Measurements from ENCODE around the gene DNAAF5. TPM values are rescaled to one million over a fixed set of nuclear protein-coding genes. Genes with fewer than 3 reads are reported as not detected.
"Not testable (repeated sequence)": the region's sequence is repeated elsewhere in the genome, so short reads cannot be mapped to it uniquely, and the experiment has no call there.

Gene DNAAF5
- total RNA-seq, 1 donor from 2014 or later, result 15.8 TPM

- intact Hi-C loops (cut with DNase I), result no loop called here
- TF ChIP-seq, protein P1, sequence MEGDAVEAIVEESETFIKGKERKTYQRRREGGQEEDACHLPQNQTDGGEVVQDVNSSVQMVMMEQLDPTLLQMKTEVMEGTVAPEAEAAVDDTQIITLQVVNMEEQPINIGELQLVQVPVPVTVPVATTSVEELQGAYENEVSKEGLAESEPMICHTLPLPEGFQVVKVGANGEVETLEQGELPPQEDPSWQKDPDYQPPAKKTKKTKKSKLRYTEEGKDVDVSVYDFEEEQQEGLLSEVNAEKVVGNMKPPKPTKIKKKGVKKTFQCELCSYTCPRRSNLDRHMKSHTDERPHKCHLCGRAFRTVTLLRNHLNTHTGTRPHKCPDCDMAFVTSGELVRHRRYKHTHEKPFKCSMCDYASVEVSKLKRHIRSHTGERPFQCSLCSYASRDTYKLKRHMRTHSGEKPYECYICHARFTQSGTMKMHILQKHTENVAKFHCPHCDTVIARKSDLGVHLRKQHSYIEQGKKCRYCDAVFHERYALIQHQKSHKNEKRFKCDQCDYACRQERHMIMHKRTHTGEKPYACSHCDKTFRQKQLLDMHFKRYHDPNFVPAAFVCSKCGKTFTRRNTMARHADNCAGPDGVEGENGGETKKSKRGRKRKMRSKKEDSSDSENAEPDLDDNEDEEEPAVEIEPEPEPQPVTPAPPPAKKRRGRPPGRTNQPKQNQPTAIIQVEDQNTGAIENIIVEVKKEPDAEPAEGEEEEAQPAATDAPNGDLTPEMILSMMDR (IDR thresholded peaks at IDR 0.05), result no peak
- ATAC-seq, result peak; percentile 41
- Histone ChIP-seq H3K27me3 (no peaks in the 10 kb centered on the region), H3K4me1 (no peaks in the 10 kb centered on the region), H3K9me3 (no peaks in the 10 kb centered on the region), H3K4me3 (no peak overlapping the region), H3K27ac (no peak overlapping the region), H3K36me3 (peaks cover 26% of the 10 kb centered on the region)
- peak; percentile 62 for DNase-seq
Measured at GRCh38 chr7:739983-740942, 13.8 kb downstream of the DNAAF5 start.

- Histone ChIP-seq H3K27ac (no peak overlapping the region), H3K9me3 (no peaks in the 10 kb centered on the region), H3K27me3 (no peaks in the 10 kb centered on the region), H3K36me3 (peaks cover 26% of the 10 kb centered on the region), H3K4me1 (no peaks in the 10 kb centered on the region), H3K4me3 (no peak overlapping the region)
- ATAC-seq, result no peak
- peak; percentile 55 for DNase-seq
- TF ChIP-seq, protein P1 (IDR thresholded peaks at IDR 0.05), result no peak
- intact Hi-C loops (cut with DNase I), result no loop called here
Measured at GRCh38 chr7:741191-741671, 14.7 kb downstream of the DNAAF5 start.

- TF ChIP-seq, protein P1 (IDR thresholded peaks at IDR 0.05), result no peak
- no peaks in the 10 kb centered on the region for H3K4me1 ChIP-seq
- no peaks in the 10 kb centered on the region for H3K27me3 ChIP-seq
- H3K9me3 ChIP-seq, result no peaks in the 10 kb centered on the region
- intact Hi-C loops (cut with DNase I), result no loop called here
- no peak for ATAC-seq
- no peak overlapping the region for H3K27ac ChIP-seq
- DNase-seq, result peak; percentile 48
- no peak overlapping the region for H3K4me3 ChIP-seq
- H3K36me3 ChIP-seq, result peaks cover 26% of the 10 kb centered on the region
Measured at GRCh38 chr7:741850-742249, 15.4 kb downstream of the DNAAF5 start.

GRCh38 chr7:742791-743190 is 16.3 kb downstream of the DNAAF5 start:
- ATAC-seq (no peak), DNase-seq (peak; percentile 30)
- TF ChIP-seq, protein P1 (IDR thresholded peaks at IDR 0.05), result no peak
- H3K4me3 ChIP-seq, result no peak overlapping the region
- no peak overlapping the region for H3K27ac ChIP-seq
- no peaks in the 10 kb centered on the region for H3K27me3 ChIP-seq
- no peaks in the 10 kb centered on the region for H3K9me3 ChIP-seq
- no peaks in the 10 kb centered on the region for H3K4me1 ChIP-seq
- intact Hi-C loops (cut with DNase I), result no loop called here
- H3K36me3 ChIP-seq, result peaks cover 26% of the 10 kb centered on the region

DNA sequence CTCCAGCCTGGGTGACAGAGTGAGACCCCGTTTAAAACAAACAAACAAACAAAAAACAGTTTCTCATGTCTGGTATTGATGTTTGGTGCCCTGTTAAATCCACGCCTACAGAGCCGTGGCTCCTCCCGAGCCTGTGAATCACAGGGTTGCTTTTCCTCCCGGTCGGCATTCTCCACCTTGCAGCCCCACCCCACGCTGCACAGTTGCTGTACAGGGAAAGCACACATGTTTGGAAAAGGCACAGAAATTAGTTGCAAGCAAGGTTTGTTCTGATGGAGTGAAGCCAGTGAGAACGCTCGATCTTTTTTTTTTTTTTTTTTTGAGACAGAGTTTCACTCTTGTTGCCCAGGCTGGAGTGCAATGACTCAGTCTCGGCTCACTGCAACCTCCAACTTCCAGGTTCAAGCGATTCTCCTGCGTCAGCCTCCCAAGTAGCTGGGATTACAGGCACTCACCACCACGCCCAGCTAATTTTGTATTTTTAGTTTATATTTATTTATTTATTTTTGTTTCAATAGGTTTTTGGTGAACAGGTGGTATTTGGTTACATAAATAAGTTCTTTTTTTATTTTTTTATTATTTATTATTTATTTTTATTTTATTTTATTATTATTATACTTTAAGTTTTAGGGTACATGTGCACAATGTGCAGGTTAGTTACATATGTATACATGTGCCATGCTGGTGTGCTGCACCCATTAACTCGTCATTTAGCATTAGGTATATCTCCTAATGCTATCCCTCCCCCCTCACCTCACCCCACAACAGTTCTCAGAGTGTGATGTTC is 17.0 kb downstream of the DNAAF5 start:
- intact Hi-C loops (cut with DNase I), result not testable (repeated sequence)

GRCh38 chr7:744128-744520 is 17.6 kb downstream of the DNAAF5 start:
- H3K36me3 ChIP-seq, result peaks cover 26% of the 10 kb centered on the region
- H3K27me3 ChIP-seq; H3K9me3 ChIP-seq; H3K27ac ChIP-seq; DNase-seq; intact Hi-C loops (cut with DNase I); H3K4me1 ChIP-seq; H3K4me3 ChIP-seq; ATAC-seq: not testable (repeated sequence)

More for the DNA sequence above, 17.0 kb downstream of the DNAAF5 start:
- not testable (repeated sequence) for DNase-seq, H3K4me1 ChIP-seq, H3K9me3 ChIP-seq, H3K4me3 ChIP-seq, H3K27me3 ChIP-seq, ATAC-seq, H3K27ac ChIP-seq
- peaks cover 26% of the 10 kb centered on the region for H3K36me3 ChIP-seq

All from upper lobe of right lung (tissue), 1 donor.